ENCODE measurements around the gene SYT9.

DNA sequence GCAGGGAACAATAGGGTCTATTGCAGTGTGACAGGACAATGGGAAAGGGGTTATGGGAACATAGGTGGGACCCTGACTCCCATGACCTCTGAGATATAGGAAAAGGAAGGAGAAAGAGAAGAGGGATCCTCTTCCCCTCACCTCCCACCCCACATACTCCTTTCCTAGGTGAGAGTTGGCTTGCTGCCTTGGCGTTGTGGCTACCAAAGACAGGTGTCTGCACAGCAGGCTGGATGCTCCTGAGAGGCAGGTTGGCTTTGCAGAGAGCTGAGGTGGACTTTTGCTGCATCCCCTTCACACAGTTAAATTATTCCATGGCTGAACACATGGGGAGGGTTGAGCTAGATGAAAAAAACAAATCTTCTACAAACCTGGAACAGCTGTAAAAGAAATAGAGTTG lies 80.7 kb downstream of the SYT9 start:
- TF ChIP-seq, protein P1, sequence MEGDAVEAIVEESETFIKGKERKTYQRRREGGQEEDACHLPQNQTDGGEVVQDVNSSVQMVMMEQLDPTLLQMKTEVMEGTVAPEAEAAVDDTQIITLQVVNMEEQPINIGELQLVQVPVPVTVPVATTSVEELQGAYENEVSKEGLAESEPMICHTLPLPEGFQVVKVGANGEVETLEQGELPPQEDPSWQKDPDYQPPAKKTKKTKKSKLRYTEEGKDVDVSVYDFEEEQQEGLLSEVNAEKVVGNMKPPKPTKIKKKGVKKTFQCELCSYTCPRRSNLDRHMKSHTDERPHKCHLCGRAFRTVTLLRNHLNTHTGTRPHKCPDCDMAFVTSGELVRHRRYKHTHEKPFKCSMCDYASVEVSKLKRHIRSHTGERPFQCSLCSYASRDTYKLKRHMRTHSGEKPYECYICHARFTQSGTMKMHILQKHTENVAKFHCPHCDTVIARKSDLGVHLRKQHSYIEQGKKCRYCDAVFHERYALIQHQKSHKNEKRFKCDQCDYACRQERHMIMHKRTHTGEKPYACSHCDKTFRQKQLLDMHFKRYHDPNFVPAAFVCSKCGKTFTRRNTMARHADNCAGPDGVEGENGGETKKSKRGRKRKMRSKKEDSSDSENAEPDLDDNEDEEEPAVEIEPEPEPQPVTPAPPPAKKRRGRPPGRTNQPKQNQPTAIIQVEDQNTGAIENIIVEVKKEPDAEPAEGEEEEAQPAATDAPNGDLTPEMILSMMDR (IDR thresholded peaks at IDR 0.05; ENCODE audit: low read depth, low read length, poor library complexity, severe bottlenecking), result no peak
- TF ChIP-seq EZH2phosphoT487 (IDR thresholded peaks at IDR 0.05; ENCODE audit: borderline replicate concordance, low read length), result no peak
